GM18520 (cell line): Measurements from ENCODE around the gene TMED4.
"Not testable (repeated sequence)": the region's sequence is repeated elsewhere in the genome, so short reads cannot be mapped to it uniquely, and the experiment has no call there.

Source experiments
- ATAC-seq: cut with Tn5 transposase; IDR thresholded peaks from one replicate; pipeline ENCODE4 v1.9.1; 2021; ENCODE audit not compliant: unreplicated experiment

TMED4 gene

DNA sequence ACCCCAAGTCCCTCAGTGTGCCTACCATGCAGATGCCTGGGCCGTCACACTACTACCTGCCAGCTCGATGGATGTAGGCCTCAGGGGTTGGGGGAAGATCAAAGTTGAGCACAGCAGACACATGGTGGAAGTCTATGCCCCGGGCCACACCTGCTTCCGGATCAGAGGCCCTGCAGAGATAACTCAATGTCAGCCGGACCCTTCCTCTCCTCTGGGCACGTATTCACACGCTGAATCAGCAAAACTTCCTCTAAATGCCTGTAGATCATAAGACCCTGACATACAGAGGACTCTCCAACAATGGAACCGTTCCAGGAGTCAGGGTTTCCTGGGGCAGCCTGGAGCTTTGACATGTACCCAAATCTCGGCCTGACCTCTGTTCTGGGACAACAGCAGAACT, 12.1 kb downstream of the TMED4 start:
- no peak for ATAC-seq

DNA sequence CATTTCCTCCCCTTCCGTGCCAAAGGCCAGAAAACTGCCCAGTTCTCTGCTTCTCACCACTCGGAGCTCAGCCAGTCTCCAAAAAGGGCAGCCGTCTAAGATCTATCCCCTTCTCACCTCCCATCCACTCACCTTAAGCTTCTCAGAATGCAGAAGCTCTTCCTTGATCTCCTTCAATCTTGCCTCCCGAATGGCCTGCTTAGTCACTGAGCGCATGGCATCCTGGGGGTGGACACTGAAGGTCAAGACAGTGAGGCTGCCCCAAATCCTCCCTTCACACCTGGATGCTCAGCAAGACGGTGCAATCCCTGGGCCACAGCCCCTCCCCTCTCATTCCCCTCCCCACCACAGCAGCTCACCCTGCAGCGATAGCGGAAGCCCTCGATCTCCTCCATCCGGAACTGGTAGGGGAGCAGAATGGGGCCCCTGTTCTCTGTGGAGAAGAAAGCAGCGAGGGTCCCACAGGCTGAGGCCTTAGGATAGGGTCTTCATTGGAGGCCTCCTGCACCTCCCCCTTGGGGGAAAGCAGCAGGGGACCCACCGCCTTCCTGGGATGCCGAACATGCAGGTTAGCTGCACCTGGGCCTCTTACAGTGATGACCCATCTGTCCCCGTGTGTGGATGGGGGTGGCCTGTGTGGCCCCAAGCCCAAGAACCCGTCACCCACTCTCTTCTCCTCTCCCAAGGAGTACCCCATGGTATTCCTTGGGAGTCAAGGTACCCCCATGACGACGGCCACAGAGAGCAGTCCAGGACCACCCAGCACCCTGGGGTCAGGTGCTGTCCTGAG, 13.1 kb downstream of the TMED4 start:
- ATAC-seq = no peak

DNA sequence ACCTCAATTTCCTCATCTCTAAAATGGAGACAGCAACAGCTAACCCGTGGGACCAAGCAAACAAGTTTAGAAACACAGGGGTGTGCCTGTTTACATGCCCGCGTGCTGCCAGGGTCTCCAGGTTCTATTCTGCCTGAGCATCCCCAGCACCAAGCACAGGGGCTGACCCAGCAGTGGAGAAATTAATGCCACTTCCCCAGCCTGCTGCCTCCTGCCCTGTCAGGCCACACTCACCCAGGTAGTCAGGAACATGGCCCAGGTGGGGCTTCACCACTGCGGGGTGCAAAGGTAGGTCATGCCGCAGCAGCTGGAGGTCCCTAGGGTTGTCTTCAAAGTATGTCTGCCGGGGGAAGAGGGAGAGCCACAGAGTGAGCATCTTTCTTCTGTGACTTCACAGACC, 14.1 kb downstream of the TMED4 start:
- ATAC-seq = no peak

- ATAC-seq = no peak
Measured at GRCh38 chr7:44566680-44567079, 15.4 kb downstream of the TMED4 start.

- no peak for ATAC-seq
Measured at GRCh38 chr7:44565795-44566559, 16.1 kb downstream of the TMED4 start.

DNA sequence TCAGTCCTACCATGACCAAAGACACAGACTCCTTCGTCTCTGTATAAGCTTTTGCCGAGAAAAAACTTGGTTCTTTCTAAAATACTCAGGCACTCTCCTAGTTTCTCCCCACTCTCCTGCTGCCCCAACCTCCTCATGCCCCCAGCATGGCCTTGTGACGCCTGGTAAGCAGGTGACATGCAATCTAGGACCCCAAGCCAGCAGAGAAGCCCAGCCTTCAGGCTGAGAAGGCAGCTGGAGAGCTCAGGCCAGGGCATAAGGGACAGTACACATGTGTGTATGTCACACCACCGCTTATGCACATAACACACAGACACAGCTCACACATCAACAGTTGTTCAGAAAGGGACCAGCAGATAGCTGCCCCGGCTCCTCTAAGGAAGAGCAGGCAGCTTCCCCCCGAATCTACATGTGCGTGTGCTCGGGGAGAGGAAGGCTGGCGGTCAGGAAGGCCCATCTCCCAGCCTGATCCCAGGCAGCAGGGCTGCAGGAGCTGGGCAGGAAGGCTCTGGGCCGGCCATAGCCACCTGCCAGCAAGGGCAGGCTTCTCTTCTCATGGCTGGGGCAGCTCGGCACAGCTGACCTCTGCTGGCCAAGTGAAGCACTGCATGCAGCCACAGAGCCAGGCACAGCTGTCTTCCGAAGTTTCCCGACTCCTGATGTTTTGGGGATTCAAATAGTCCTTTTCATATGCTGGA, 16.8 kb downstream of the TMED4 start:
- ATAC-seq = no peak

- ATAC-seq = no peak
Measured at GRCh38 chr7:44564606-44565005, 17.4 kb downstream of the TMED4 start.

GRCh38 chr7:44563171-44563679, 18.8 kb downstream of the TMED4 start:
- ATAC-seq = no peak

GRCh38 chr7:44562622-44562962, 19.4 kb downstream of the TMED4 start:
- ATAC-seq = not testable (repeated sequence)

GRCh38 chr7:44561962-44562621, 19.9 kb downstream of the TMED4 start:
- ATAC-seq = no peak

- no peak for ATAC-seq
Measured at GRCh38 chr7:44561481-44561880, 20.6 kb downstream of the TMED4 start.

DNA sequence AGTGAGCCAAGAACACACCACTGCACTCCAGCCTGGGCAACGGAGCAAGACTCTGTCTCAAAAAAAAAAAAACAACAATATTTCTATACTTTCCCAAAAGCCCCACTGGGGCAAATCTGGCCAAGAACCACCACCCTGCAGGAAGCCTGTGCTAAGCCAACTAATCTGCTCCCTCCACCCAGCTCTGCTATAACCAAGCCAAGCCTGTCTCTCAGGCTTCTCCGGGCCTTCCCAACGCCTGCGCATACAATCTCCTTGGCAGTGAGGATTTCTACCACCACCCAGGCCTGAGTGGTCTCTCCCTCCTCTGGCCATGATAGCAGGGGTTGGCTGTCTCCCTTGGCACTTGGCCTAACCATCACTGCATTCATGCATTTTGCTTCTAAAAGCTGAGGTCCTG, 22.5 kb downstream of the TMED4 start:
- no peak for ATAC-seq

- ATAC-seq = no peak
Measured at GRCh38 chr7:44557485-44557884, 24.5 kb downstream of the TMED4 start.

DNA sequence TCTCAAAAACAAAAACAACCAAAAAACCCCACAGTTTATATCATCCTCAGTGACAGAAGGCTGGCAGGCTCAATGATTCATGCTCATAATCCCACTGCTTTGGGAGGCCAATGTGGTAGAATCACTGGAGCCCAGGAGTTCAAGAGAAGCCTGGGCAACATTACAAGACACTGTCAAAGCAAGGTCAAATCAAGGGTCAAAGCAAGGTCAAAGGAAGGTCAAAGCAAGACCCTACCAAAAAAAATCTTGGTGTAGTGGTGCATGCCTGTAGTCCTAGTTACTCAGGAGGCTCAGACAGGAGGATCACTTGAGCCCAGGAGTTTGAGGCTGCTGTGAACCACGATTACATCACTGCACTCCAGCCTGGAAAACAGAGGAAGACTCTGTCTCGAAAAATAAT, 26.7 kb downstream of the TMED4 start:
- no peak for ATAC-seq

GRCh38 chr7:44552473-44553005, 29.5 kb downstream of the TMED4 start:
- ATAC-seq = not testable (repeated sequence)

- ATAC-seq = no peak
Measured at GRCh38 chr7:44549457-44549856, 32.6 kb downstream of the TMED4 start.

DNA sequence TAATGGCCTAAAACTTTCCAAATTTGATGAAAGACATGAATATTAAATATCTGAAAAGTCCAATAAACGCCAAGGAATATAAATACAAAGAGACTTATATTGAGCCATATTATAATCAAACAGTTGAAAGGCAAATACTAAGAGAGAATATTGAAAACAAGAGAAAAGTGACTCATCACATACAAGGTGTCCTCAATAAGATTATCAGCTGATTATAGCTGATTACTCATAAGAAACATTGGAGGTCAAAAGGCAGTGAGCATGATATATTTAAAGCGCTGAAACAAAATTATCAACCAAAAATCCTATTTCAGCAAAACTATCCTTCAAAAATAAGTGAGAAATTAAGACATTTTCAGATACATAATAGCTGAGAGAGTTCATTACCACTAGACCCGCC, 33.1 kb downstream of the TMED4 start:
- no peak for ATAC-seq

DNA sequence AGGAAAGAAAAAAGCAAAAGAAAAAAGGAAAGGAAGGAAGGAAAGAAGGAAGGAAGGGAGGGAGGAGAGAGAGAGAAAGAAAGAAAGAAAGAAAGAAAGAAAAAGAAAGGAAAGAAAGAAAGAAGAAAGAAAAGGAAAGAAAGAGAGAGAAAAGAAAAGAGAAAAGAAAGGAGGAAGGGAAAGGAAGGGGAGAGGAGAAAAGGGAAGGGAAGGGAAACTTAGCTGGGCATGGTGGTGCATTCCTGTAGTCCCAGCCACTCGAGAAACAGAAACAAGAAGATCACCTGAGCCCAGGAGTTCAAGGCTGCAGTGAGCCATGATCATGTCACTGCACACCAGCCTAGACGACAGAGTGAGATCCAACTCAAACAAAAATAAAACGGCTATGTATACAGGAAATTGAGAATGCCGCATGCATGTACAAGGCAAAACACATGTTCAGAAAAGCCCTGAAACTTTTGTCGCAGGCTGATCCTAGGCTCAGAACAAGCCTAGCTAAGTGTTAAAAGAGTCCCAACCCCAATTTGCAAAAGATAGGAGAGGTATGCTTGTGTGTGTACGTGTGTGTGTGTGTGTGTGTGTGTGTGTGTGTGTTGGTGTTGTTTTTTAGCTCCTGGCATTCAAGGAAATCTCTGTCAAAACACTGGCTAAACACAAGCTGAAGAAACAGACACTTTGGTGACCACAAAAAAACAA, 34.3 kb downstream of the TMED4 start:
- ATAC-seq = no peak

DNA sequence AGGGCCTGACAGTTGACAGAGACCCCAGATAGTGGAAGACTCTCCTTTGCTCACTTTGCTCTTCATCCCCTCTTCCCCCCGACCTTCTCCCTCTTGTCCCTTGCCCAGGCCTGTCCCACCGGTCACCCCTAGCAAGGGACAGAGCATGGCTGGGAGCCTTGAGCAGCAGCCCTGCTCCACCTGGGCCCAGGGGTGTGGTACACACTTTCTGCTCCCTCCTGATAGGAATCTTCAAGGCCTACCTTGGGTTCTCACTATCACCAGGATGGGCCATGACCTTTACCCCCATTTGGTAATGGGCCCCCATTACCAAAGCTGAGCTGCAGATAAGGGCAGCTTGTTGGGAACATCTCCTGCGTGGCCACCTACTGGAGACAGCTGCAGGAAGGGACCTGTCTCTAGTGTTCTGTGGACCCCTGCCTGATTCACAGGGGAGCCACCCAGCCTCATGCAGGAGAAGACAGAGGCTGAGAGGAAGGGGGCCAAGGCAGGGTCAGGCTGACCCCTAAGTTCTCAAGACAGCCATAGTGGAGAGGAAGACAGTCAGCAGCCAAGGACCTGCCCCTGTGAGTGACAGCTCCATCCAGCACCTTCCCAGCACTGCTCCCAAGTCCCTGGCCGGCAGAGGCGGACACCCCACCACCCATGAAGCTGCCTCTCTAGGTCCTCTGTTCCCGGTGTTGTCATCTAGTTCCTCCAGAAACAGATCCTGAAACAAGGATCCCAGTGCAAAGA, 40.0 kb downstream of the TMED4 start:
- no peak for ATAC-seq
